Measurements from ENCODE around the gene FCAMR.

Gene FCAMR

DNA sequence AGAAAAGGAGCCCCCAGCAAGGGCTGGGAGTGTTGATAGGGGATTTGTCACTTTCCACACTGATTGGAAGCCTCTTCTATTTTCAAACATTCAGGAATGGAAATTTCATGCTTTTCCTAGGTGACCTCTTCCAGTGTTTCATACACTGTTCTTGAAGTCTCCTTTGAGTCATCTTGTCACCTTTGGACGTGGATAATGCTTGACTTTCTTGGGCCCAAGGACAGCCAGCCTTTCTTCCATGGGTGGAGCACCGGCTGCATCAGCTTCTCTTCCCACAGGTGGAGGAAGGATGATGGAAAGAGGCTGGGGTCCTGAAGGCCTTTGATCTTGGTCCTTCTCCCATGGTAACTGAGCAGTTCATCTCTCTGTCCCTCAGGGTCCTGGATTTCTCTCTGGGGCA, 12.1 kb downstream of the FCAMR start:
- TF ChIP-seq EZH2phosphoT487 (IDR thresholded peaks at IDR 0.05; ENCODE audit: low read depth) = no peak
- TF ChIP-seq, protein P1, sequence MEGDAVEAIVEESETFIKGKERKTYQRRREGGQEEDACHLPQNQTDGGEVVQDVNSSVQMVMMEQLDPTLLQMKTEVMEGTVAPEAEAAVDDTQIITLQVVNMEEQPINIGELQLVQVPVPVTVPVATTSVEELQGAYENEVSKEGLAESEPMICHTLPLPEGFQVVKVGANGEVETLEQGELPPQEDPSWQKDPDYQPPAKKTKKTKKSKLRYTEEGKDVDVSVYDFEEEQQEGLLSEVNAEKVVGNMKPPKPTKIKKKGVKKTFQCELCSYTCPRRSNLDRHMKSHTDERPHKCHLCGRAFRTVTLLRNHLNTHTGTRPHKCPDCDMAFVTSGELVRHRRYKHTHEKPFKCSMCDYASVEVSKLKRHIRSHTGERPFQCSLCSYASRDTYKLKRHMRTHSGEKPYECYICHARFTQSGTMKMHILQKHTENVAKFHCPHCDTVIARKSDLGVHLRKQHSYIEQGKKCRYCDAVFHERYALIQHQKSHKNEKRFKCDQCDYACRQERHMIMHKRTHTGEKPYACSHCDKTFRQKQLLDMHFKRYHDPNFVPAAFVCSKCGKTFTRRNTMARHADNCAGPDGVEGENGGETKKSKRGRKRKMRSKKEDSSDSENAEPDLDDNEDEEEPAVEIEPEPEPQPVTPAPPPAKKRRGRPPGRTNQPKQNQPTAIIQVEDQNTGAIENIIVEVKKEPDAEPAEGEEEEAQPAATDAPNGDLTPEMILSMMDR (IDR thresholded peaks at IDR 0.05; ENCODE audit: low read depth, low read length) = no peak
- Histone ChIP-seq H3K36me3 (replicated peaks; ENCODE audit: low read depth, low read length) (no peaks in the 10 kb centered on the region), H3K9me3 (ENCODE audit: insufficient read depth, low read length) (no peaks in the 10 kb centered on the region), H3K4me2 (ENCODE audit: low read length) (no peak overlapping the region), H3K9ac (ENCODE audit: low read length) (no peak overlapping the region), H3K27ac (ENCODE audit: low read length) (no peak overlapping the region), H3K79me2 (ENCODE audit: low read length) (no peaks in the 10 kb centered on the region), H3K4me3 (ENCODE audit: low read length) (no peak overlapping the region), H4K20me1 (ENCODE audit: insufficient read depth, low read length) (no peaks in the 10 kb centered on the region), H3K4me1 (ENCODE audit: low read length) (peaks cover 65% of the 10 kb centered on the region), H2AFZ (ENCODE audit: low read depth, low read length) (no peak overlapping the region), H3K27me3 (ENCODE audit: low read depth, low read length) (no peaks in the 10 kb centered on the region)

DNA sequence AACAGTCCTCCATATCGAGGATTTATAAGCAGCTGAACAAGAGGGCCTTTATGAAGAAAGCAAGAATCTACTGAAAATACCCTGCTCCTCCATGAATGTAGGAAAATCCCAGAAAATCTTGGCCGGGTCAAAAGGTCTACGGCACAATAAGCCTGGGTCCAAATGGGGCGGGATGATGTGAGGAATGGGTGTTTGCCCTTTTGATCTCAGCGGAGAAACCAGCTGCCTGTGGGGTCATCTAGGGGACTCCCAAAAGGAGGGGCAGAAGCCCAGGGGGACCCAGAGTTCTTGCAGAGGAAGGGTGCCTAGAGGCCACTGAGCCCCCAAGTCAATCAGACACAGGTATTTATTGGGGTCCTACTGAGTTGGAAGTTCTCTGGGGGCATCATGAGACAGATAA, 12.6 kb downstream of the FCAMR start:
- H3K9ac ChIP-seq (ENCODE audit: low read length) = no peak overlapping the region
- H4K20me1 ChIP-seq (ENCODE audit: insufficient read depth, low read length) = no peaks in the 10 kb centered on the region
- H3K4me3 ChIP-seq (ENCODE audit: low read length) = no peak overlapping the region
- H3K27me3 ChIP-seq (ENCODE audit: low read depth, low read length) = no peaks in the 10 kb centered on the region
- H3K79me2 ChIP-seq (ENCODE audit: low read length) = no peaks in the 10 kb centered on the region
- no peak overlapping the region for H3K27ac ChIP-seq (ENCODE audit: low read length)
- no peaks in the 10 kb centered on the region for H3K9me3 ChIP-seq (ENCODE audit: insufficient read depth, low read length)
- no peak overlapping the region for H3K4me2 ChIP-seq (ENCODE audit: low read length)
- no peak overlapping the region for H2AFZ ChIP-seq (ENCODE audit: low read depth, low read length)
- TF ChIP-seq, protein P1 (IDR thresholded peaks at IDR 0.05; ENCODE audit: low read depth, low read length) = no peak
- TF ChIP-seq EZH2phosphoT487 (IDR thresholded peaks at IDR 0.05; ENCODE audit: low read depth) = no peak
- H3K4me1 ChIP-seq (ENCODE audit: low read length) = peaks cover 67% of the 10 kb centered on the region
- H3K36me3 ChIP-seq (replicated peaks; ENCODE audit: low read depth, low read length) = no peaks in the 10 kb centered on the region

DNA sequence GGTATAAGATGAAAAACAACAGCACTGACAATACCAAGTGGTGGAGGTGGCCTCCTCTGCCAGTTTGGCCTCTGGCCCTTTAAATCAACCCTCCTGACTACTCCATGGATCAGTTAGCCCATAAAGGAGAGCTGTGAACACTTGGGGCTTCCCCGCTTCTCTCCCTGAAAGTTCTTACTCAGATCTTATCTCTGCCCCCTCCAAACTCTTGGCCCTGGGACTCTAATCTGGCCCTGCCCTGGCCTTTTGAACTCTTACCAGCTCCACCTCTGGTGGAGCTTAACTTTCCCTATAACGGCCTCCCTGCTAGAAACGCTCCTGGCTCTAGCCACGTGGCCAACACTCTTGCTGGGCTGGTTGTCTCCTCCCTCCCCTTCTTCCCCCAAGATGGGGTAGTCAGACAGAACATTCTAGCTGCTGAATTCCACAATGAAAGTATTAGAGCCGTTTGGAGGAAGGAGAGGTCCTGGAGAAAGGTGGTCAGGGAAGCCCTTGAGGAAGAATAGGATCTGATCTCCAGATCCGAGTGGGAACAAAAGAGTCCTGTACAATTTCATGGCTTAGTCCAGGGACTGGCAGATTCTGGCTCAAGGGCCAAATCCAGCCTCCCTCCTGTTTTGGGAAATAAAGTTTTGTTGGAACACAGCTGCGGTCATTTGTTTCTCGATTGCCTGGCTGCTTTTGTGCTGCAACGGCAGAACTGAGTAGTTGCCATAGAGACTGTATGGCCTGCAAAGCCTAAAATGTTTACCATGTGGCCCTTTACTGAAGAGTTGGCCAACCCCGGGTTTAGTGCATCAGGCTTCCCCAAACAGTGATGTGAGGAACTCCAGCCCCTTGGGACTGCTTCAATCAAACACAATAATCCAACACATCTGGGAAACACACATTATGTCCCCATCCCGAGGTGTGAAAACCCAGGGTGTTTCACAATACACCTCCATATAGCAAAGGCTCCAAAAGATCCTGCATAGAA, 14.5 kb downstream of the FCAMR start:
- Histone ChIP-seq H3K4me3 (ENCODE audit: low read length) (peak overlapping the region; percentile 53), H3K9me3 (ENCODE audit: insufficient read depth, low read length) (no peaks in the 10 kb centered on the region), H3K4me2 (ENCODE audit: low read length) (peak overlapping the region; percentile 87), H4K20me1 (ENCODE audit: insufficient read depth, low read length) (no peaks in the 10 kb centered on the region), H3K4me1 (ENCODE audit: low read length) (peaks cover 78% of the 10 kb centered on the region), H3K27ac (ENCODE audit: low read length) (peak overlapping the region; percentile 96), H3K36me3 (replicated peaks; ENCODE audit: low read depth, low read length) (no peaks in the 10 kb centered on the region), H3K27me3 (ENCODE audit: low read depth, low read length) (no peaks in the 10 kb centered on the region), H3K9ac (ENCODE audit: low read length) (peak overlapping the region; percentile 88), H3K79me2 (ENCODE audit: low read length) (no peaks in the 10 kb centered on the region), H2AFZ (ENCODE audit: low read depth, low read length) (no peak overlapping the region)
- no peak for TF ChIP-seq EZH2phosphoT487 (IDR thresholded peaks at IDR 0.05; ENCODE audit: low read depth)
- TF ChIP-seq, protein P1 (IDR thresholded peaks at IDR 0.05; ENCODE audit: low read depth, low read length) = no peak

DNA sequence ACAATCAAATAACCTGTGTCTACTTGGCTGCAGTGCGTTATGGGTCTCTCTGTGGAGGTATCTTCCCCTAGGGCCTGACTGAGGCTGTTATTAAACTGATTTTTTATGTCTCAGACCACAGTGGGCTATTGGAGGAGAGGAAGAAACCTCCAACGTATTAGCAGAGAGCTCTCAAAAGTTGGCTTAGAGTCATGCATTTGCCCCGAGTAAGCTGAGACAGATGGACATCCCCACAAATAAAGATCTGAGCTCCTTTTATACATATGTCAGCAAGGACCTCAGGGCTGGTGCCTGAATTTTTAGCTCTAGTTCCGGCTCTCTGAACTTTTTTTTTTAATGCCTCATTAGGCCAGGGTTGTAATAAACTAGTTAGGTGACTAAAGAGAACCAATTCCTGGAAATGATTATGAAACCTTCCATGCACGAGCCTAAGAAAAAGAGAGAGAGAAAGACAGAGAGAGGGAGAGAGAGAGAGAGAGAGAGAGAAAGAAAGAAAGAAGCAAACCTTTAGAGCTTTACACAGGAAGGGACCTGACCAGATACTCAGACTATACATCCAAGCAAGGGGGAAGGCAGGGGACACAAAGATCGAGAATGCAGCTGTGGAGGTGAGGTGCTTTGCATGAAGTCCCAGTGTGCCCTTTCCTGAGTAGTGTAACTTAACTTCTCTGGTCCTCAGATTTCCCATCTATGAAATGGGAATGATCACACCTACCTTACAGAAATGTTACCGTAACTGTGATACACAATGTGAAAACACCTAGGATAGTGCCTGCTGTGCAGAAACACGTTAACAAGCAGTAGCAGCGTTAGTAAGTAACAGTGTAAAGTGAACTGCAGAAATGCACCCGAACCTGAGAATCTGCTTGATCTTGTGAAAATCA, 15.6 kb downstream of the FCAMR start:
- H4K20me1 ChIP-seq (ENCODE audit: insufficient read depth, low read length) = no peaks in the 10 kb centered on the region
- H3K9me3 ChIP-seq (ENCODE audit: insufficient read depth, low read length) = peaks cover 5% of the 10 kb centered on the region; the same call in 1 of the 2 replicates
- no peak overlapping the region for H2AFZ ChIP-seq (ENCODE audit: low read depth, low read length)
- peak overlapping the region; percentile 53 for H3K4me3 ChIP-seq (ENCODE audit: low read length)
- H3K27ac ChIP-seq (ENCODE audit: low read length) = peak overlapping the region; percentile 96
- H3K4me1 ChIP-seq (ENCODE audit: low read length) = peaks cover 85% of the 10 kb centered on the region
- peaks cover 7% of the 10 kb centered on the region for H3K36me3 ChIP-seq (replicated peaks; ENCODE audit: low read depth, low read length)
- H3K79me2 ChIP-seq (ENCODE audit: low read length) = no peaks in the 10 kb centered on the region
- no peaks in the 10 kb centered on the region for H3K27me3 ChIP-seq (ENCODE audit: low read depth, low read length)
- H3K4me2 ChIP-seq (ENCODE audit: low read length) = peak overlapping the region; percentile 87
- peak overlapping the region; percentile 88 for H3K9ac ChIP-seq (ENCODE audit: low read length)
- no peak for TF ChIP-seq EZH2phosphoT487 (IDR thresholded peaks at IDR 0.05; ENCODE audit: low read depth)
- TF ChIP-seq, protein P1 (IDR thresholded peaks at IDR 0.05; ENCODE audit: low read depth, low read length) = no peak
